ENCODE data around the gene SCIMP. TPM values are rescaled to one million over a fixed set of nuclear protein-coding genes. Genes with fewer than 3 reads are reported as not detected.
"Not testable (repeated sequence)": the region's sequence is repeated elsewhere in the genome, so short reads cannot be mapped to it uniquely, and the experiment has no call there.

The SCIMP gene
- total RNA-seq, 1 experiment from 2014 or later: not detected

- ChIA-PET POLR2A (interaction anchor here (0.7 kb wide), 1 partner anchor 192 kb away, joined by 3 read pairs; the partner anchor contains the start of gene C1QBP), CTCF (interaction anchor here (0.6 to 2.7 kb wide), 4 partner anchors 8 to 1500 kb away, joined by 3 to 11 read pairs (median 4); partner anchors contain the start of gene C1QBP)
- no peak for DNase-seq (ENCODE audit: unreplicated experiment)
- no peaks in the 10 kb centered on the region for H3K36me3 Mint-ChIP-seq (ENCODE audit: insufficient read depth, unreplicated experiment)
- BruUV-seq (replicated peaks): no TSS peak
- intact Hi-C loops (cut with micrococcal nuclease): loop anchor here (5.0 kb wide), 1 partner anchor 1175 kb away; no protein-coding TSS in a partner anchor
- H3K27me3 Mint-ChIP-seq (ENCODE audit: insufficient read depth, unreplicated experiment): no peaks in the 10 kb centered on the region
- H3K27ac Mint-ChIP-seq (ENCODE audit: low read depth, unreplicated experiment): no peak overlapping the region
- H3K4me3 Mint-ChIP-seq (ENCODE audit: unreplicated experiment): no peak overlapping the region
- no peaks in the 10 kb centered on the region for H3K9me3 Mint-ChIP-seq (ENCODE audit: unreplicated experiment)
- no peaks in the 10 kb centered on the region for H3K4me1 Mint-ChIP-seq (ENCODE audit: insufficient read depth, unreplicated experiment)
- TF ChIP-seq CTCF (IDR thresholded peaks at IDR 0.05; ENCODE audit: unreplicated experiment): no peak
Measured at GRCh38 chr17:5247621-5248020, 13.0 kb upstream of the SCIMP start.

GRCh38 chr17:5241861-5242671 lies 7.4 kb upstream of the SCIMP start:
- ChIA-PET CTCF (no interaction called here), POLR2A (no interaction called here)
- H3K9me3 Mint-ChIP-seq (ENCODE audit: unreplicated experiment): no peaks in the 10 kb centered on the region
- H3K4me1 Mint-ChIP-seq (ENCODE audit: insufficient read depth, unreplicated experiment): no peaks in the 10 kb centered on the region
- no peaks in the 10 kb centered on the region for H3K36me3 Mint-ChIP-seq (ENCODE audit: insufficient read depth, unreplicated experiment)
- no peak for DNase-seq (ENCODE audit: unreplicated experiment)
- BruUV-seq (replicated peaks): no TSS peak
- TF ChIP-seq CTCF (IDR thresholded peaks at IDR 0.05; ENCODE audit: unreplicated experiment): no peak
- H3K27me3 Mint-ChIP-seq (ENCODE audit: insufficient read depth, unreplicated experiment): no peaks in the 10 kb centered on the region
- H3K27ac Mint-ChIP-seq (ENCODE audit: low read depth, unreplicated experiment): no peak overlapping the region
- no peak overlapping the region for H3K4me3 Mint-ChIP-seq (ENCODE audit: unreplicated experiment)
- intact Hi-C loops (cut with micrococcal nuclease): no loop called here

- H3K27ac Mint-ChIP-seq (ENCODE audit: low read depth, unreplicated experiment); H3K4me1 Mint-ChIP-seq (ENCODE audit: insufficient read depth, unreplicated experiment); DNase-seq (ENCODE audit: unreplicated experiment); POLR2A ChIA-PET; H3K9me3 Mint-ChIP-seq (ENCODE audit: unreplicated experiment); H3K36me3 Mint-ChIP-seq (ENCODE audit: insufficient read depth, unreplicated experiment); BruUV-seq (replicated peaks); H3K4me3 Mint-ChIP-seq (ENCODE audit: unreplicated experiment); H3K27me3 Mint-ChIP-seq (ENCODE audit: insufficient read depth, unreplicated experiment): not testable (repeated sequence)
- intact Hi-C loops (cut with micrococcal nuclease): loop anchor here (5.0 kb wide), 1 partner anchor 202 kb away; the partner anchor contains the start of gene SLC52A1
- CTCF ChIA-PET: interaction anchor here (0.7 kb wide), 1 partner anchor 8 kb away, joined by 3 read pairs; no protein-coding TSS in a partner anchor
Measured at GRCh38 chr17:5239769-5240168, 5.1 kb upstream of the SCIMP start.

GRCh38 chr17:5238333-5238732 lies 3.7 kb upstream of the SCIMP start:
- Mint-ChIP-seq H3K27me3 (ENCODE audit: insufficient read depth, unreplicated experiment) (no peaks in the 10 kb centered on the region), H3K9me3 (ENCODE audit: unreplicated experiment) (no peaks in the 10 kb centered on the region), H3K27ac (ENCODE audit: low read depth, unreplicated experiment) (no peak overlapping the region), H3K4me1 (ENCODE audit: insufficient read depth, unreplicated experiment) (no peaks in the 10 kb centered on the region), H3K4me3 (ENCODE audit: unreplicated experiment) (no peak overlapping the region), H3K36me3 (ENCODE audit: insufficient read depth, unreplicated experiment) (no peaks in the 10 kb centered on the region)
- intact Hi-C loops (cut with micrococcal nuclease): loop anchor here (5.0 kb wide), 1 partner anchor 201 kb away; the partner anchor contains the start of gene SLC52A1
- CTCF ChIA-PET: interaction anchor here (0.6 to 0.7 kb wide), 2 partner anchors 130 to 225 kb away, joined by 3 read pairs; no protein-coding TSS in a partner anchor
- DNase-seq (ENCODE audit: unreplicated experiment): no peak
- POLR2A ChIA-PET: no interaction called here
- TF ChIP-seq CTCF (IDR thresholded peaks at IDR 0.05; ENCODE audit: unreplicated experiment): no peak
- BruUV-seq (replicated peaks): no TSS peak
